CD4-positive, alpha-beta T cell (primary cell): Measurements from ENCODE around the gene EXD2. TPM values are rescaled to one million over a fixed set of nuclear protein-coding genes. Genes with fewer than 3 reads are reported as not detected.

ENCODE experiments used
- ATAC-seq: fragments of 200-7000 bp; cut with Tn5 transposase; one replicate; pipeline ENCODE4 v1.10.0; 2022; ENCODE audit warnings: mild to moderate bottlenecking; ENCODE audit not compliant: poor library complexity
- CTCF ChIA-PET: fragments of 350-600 bp; sonication (Branson Sonifier 250); formaldehyde crosslinking; loops from one replicate; lab custom pipeline; 2021; ENCODE audit warnings: antibody characterized with exemption, inconsistent platforms; lab: Charles Lee
- POLR2A ChIA-PET: fragments of 350-600 bp; sonication (Branson Sonifier 250); formaldehyde crosslinking; loops from one replicate; lab custom pipeline; 2021; ENCODE audit warnings: antibody characterized with exemption, inconsistent platforms; lab: Charles Lee
- DNase-seq, 14 experiments: peaks; one replicate each; pipeline ENCODE4 v3.0.0-alpha.2; 2013 to 2020; ENCODE audit warnings: mixed read lengths in 2 of 14
- H3K27ac ChIP-seq, 2 donors: one replicate each; pipeline versions ENCODE4 v1.5.1 to v1.7.0; 2013; ENCODE audit warnings: low read length in 2 of 2, low read depth in 1 of 2, mild to moderate bottlenecking in 1 of 2
- H3K27me3 ChIP-seq, 2 experiments: 1 replicate in 1 of 2; 2 replicates in 1 of 2; pipeline versions ENCODE4 v1.6.1 to v1.7.0; 2013; ENCODE audit warnings: low read length in 2 of 2, control low read depth in 1 of 2, mild to moderate bottlenecking in 1 of 2, moderate library complexity in 1 of 2; ENCODE audit not compliant: insufficient read depth in 2 of 2, control insufficient read depth in 1 of 2
- H3K36me3 ChIP-seq: one replicate; pipeline ENCODE4 v1.6.1; 2013; ENCODE audit warnings: low read length, control low read depth; ENCODE audit not compliant: insufficient read depth
- H3K4me1 ChIP-seq: one replicate; pipeline ENCODE4 v1.6.1; 2013; ENCODE audit warnings: low read length, control low read depth; ENCODE audit not compliant: insufficient read depth
- H3K4me3 ChIP-seq: one replicate; pipeline ENCODE4 v1.5.1; 2013; ENCODE audit warnings: mild to moderate bottlenecking, low read length, moderate library complexity
- H3K9me3 ChIP-seq, 2 experiments: 1 replicate in 1 of 2; 2 replicates in 1 of 2; pipeline versions ENCODE4 v1.6.1 to v1.7.0; 2013; ENCODE audit warnings: low read length in 2 of 2, mild to moderate bottlenecking in 2 of 2, control low read depth in 1 of 2, moderate library complexity in 1 of 2; ENCODE audit not compliant: control insufficient read depth in 1 of 2, insufficient read depth in 1 of 2
- H3K27ac Mint-ChIP-seq: one replicate; pipeline ENCODE4 v1.8.0; 2020; ENCODE audit warnings: mixed read lengths
- H3K27me3 Mint-ChIP-seq: one replicate; pipeline ENCODE4 v1.8.0; 2021; ENCODE audit warnings: mixed read lengths
- H3K36me3 Mint-ChIP-seq: one replicate; pipeline ENCODE4 v1.8.0; 2021; ENCODE audit warnings: low read depth, mixed read lengths
- H3K4me1 Mint-ChIP-seq: one replicate; pipeline ENCODE4 v1.8.0; 2021; ENCODE audit warnings: low read depth, mixed read lengths
- H3K4me3 Mint-ChIP-seq: one replicate; pipeline ENCODE4 v1.8.0; 2020; ENCODE audit warnings: mild to moderate bottlenecking, mixed read lengths
- H3K9me3 Mint-ChIP-seq: one replicate; pipeline ENCODE4 v1.8.0; 2020; ENCODE audit warnings: mixed read lengths
- intact Hi-C, 2 experiments: fragments of 100-400 bp; cut with DNase I in 1 of 2; cut with micrococcal nuclease in 1 of 2; formaldehyde crosslinking; loops; one replicate each; pipeline versions ENCODE4 v1.15.1 to v1.9.0; 2023 to 2025; cut with DNase I, micrococcal nuclease
- total RNA-seq, 174 experiments: library from RNA in 2 of 174; stranded (reverse) in 2 of 174; gene quantifications; one replicate each; pipeline ENCODE4 v1.2.3 and lab custom pipeline; 2021 to 2026
- TF ChIP-seq, protein P1 (sequence below): fragments of 200-600 bp; IDR thresholded peaks from one replicate; pipeline ENCODE4 v1.8.0; 2022; ENCODE audit warnings: antibody characterized with exemption, mild to moderate bottlenecking

Gene EXD2
- total RNA-seq, 2 experiments from 2014 or later, result 6.6 to 7.0 TPM

DNA sequence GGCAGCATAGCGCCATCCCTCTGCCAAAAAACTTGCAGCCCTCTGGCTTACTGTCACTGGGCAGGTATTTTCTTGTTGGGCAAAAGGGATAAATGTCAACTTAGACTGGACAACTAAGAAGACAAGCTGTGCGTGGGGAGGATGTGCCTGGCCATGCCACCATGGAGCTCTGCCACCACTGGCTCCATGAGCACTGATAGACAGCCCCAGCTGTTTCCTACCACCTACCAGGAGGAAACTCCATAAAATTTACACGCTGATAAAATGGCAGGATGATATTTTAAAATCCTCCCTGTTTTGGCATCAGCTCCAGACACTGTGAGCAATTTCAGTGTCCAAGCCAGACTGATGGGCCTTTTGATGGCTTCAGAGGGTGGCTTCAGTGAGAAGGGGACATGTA, 61.6 kb downstream of the EXD2 start:
- Mint-ChIP-seq H3K4me3 (no peak overlapping the region), H3K27ac (no peak overlapping the region), H3K9me3 (no peaks in the 10 kb centered on the region), H3K27me3 (peaks cover 31% of the 10 kb centered on the region), H3K36me3 (no peaks in the 10 kb centered on the region), H3K4me1 (no peaks in the 10 kb centered on the region)
- ATAC-seq (no peak), DNase-seq (no peak)
- TF ChIP-seq, protein P1, sequence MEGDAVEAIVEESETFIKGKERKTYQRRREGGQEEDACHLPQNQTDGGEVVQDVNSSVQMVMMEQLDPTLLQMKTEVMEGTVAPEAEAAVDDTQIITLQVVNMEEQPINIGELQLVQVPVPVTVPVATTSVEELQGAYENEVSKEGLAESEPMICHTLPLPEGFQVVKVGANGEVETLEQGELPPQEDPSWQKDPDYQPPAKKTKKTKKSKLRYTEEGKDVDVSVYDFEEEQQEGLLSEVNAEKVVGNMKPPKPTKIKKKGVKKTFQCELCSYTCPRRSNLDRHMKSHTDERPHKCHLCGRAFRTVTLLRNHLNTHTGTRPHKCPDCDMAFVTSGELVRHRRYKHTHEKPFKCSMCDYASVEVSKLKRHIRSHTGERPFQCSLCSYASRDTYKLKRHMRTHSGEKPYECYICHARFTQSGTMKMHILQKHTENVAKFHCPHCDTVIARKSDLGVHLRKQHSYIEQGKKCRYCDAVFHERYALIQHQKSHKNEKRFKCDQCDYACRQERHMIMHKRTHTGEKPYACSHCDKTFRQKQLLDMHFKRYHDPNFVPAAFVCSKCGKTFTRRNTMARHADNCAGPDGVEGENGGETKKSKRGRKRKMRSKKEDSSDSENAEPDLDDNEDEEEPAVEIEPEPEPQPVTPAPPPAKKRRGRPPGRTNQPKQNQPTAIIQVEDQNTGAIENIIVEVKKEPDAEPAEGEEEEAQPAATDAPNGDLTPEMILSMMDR, result no peak
- CTCF ChIA-PET, result no interaction called here
- no peak overlapping the region for H3K27ac ChIP-seq
- no peaks in the 10 kb centered on the region for H3K4me1 ChIP-seq
- peaks cover 3 to 8% of the 10 kb centered on the region in 2 experiments for H3K27me3 ChIP-seq
- H3K36me3 ChIP-seq, result no peaks in the 10 kb centered on the region
- no peak overlapping the region for H3K4me3 ChIP-seq
- intact Hi-C loops, result no loop called here
- POLR2A ChIA-PET, result no interaction called here
- peaks cover 0 to 3% of the 10 kb centered on the region in 2 experiments for H3K9me3 ChIP-seq

GRCh38 chr14:69259168-69259526, 67.8 kb downstream of the EXD2 start:
- POLR2A ChIA-PET, result no interaction called here
- no peaks in the 10 kb centered on the region for H3K9me3 Mint-ChIP-seq

DNA sequence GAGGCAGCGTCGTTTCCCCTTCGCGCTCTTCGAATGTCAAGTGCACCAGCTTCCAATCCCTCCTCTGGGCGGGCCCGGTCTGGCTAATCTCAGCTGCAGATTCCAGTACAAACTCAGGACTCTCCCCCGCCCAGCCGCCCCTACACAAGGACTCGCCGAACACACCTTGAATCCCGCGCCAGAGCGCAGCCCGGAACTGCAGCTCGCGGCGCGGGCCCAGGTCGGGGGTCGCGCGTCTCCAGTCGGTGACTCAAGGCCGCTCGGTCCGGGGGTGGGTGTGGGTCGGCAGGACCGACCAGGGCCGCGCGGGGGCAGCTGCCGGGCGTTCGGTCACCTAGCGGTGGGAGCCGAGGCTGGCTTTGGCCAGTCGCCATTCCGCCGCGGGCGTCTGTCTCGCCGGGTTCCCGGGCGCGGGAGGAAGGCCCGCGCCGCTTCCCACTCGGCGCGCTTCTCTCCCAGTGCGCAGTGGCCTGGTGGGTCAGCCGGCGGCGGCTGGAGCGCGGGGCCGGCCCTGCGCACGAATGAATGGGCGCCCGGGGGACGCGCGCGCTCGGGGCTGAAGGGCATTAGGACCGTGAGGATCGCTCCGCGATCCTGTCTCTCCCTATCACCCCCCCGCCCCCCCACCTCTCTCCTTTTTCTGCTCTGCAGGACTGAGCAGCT, 68.4 kb downstream of the EXD2 start, which contains the start of gene GALNT16:
TSS of gene GALNT16 (plus strand) at position 632 of the 663 bp plus-strand sequence. CDS start 133 bp downstream, outside the sequence.
- Mint-ChIP-seq H3K27ac (no peak within 1 kb of the TSS), H3K4me1 (peaks cover 4% of the 10 kb centered on the region), H3K27me3 (peaks cover 72% of the 10 kb centered on the region), H3K36me3 (no peaks in the 10 kb centered on the region), H3K4me3 (peak within 1 kb of the TSS; percentile 20), H3K9me3 (no peaks in the 10 kb centered on the region)
- peaks cover 39 to 61% of the 10 kb centered on the region in 2 experiments for H3K27me3 ChIP-seq
- DNase-seq (no peak), ATAC-seq (no peak)
- intact Hi-C loops, result no loop called here
- peaks cover 10% of the 10 kb centered on the region for H3K4me1 ChIP-seq
- TF ChIP-seq, protein P1, result no peak
- peaks cover 0 to 3% of the 10 kb centered on the region in 2 experiments for H3K9me3 ChIP-seq
- H3K36me3 ChIP-seq, result no peaks in the 10 kb centered on the region
- POLR2A ChIA-PET, result no interaction called here
- H3K27ac ChIP-seq, result no peak within 1 kb of the TSS
- no peak within 1 kb of the TSS for H3K4me3 ChIP-seq
- CTCF ChIA-PET, result no interaction called here

More at GRCh38 chr14:69259168-69259526, 67.8 kb downstream of the EXD2 start:
- DNase-seq (no peak), ATAC-seq (no peak)
- peaks cover 10% of the 10 kb centered on the region for H3K4me1 ChIP-seq
- peaks cover 72% of the 10 kb centered on the region for H3K27me3 Mint-ChIP-seq
- H3K36me3 ChIP-seq, result no peaks in the 10 kb centered on the region
- TF ChIP-seq, protein P1, result no peak
- intact Hi-C loops, result no loop called here
- no peak overlapping the region for H3K27ac ChIP-seq
- H3K4me3 Mint-ChIP-seq, result no peak overlapping the region
- CTCF ChIA-PET, result no interaction called here
- H3K27ac Mint-ChIP-seq, result no peak overlapping the region
- H3K36me3 Mint-ChIP-seq, result no peaks in the 10 kb centered on the region
- peaks cover 0 to 3% of the 10 kb centered on the region in 2 experiments for H3K9me3 ChIP-seq
- no peak overlapping the region for H3K4me3 ChIP-seq
- H3K4me1 Mint-ChIP-seq, result peaks cover 4% of the 10 kb centered on the region
- peaks cover 39 to 60% of the 10 kb centered on the region in 2 experiments for H3K27me3 ChIP-seq
